ENCODE measurements around the gene PAQR4.

The PAQR4 gene

GRCh38 chr16:2963074-2963722, 6.0 kb upstream of the PAQR4 start (continued):
- no peak for TF ChIP-seq ZNF473 (tag by site-specific recombination; IDR thresholded peaks at IDR 0.05)
- no peak for TF ChIP-seq ZNF223 (tag by site-specific recombination; IDR thresholded peaks at IDR 0.05)
- no peak for TF ChIP-seq ZNF146 (tag by site-specific recombination; IDR thresholded peaks at IDR 0.05)
- no peak for TF ChIP-seq TSHZ1 (tag by site-specific recombination; IDR thresholded peaks at IDR 0.05; ENCODE audit: borderline replicate concordance)
- no peak for TF ChIP-seq ZNF114 (tag by site-specific recombination; IDR thresholded peaks at IDR 0.05)
- no peak for TF ChIP-seq ZNF132 (tag by site-specific recombination; IDR thresholded peaks at IDR 0.05; ENCODE audit: borderline replicate concordance)
- TF ChIP-seq ZFHX2 (tag by site-specific recombination; conservative IDR thresholded peaks at IDR 0.05), result peak; percentile 87
- peak; percentile 81 for TF ChIP-seq GLIS1 (tag by site-specific recombination; IDR thresholded peaks at IDR 0.05)

- ChIA-PET POLR2A (interaction anchor here (0.7 to 2.7 kb wide), 7 partner anchors 17 to 185 kb away, joined by 3 to 25 read pairs (median 4); partner anchors contain the start of genes FLYWCH1, FLYWCH2, PKMYT1 and TNFRSF12A), CTCF (interaction anchor here (0.5 to 2.0 kb wide), 2 partner anchors 15 to 96 kb away, joined by 4 to 9 read pairs; no protein-coding TSS in a partner anchor)
- peak within 1 kb of the TSS; percentile 12; the same call in 1 of the 2 replicates for H3K27ac ChIP-seq (ENCODE audit: extremely low read depth, low read depth, low read length)
- H3K36me3 ChIP-seq (ENCODE audit: control insufficient read depth in 2 of 2, insufficient read depth in 1 of 2, low read length in 2 of 2), result no peaks in the 10 kb centered on the region
- no peaks in the 10 kb centered on the region for H3K9me3 ChIP-seq (ENCODE audit: control insufficient read depth, insufficient read depth, low read depth, low read length)
- H3K4me1 ChIP-seq (ENCODE audit: control insufficient read depth, insufficient read depth, low read length), result peaks cover 6% of the 10 kb centered on the region
- H3K4me3 ChIP-seq (ENCODE audit: low read depth, low read length), result peak within 1 kb of the TSS; percentile 37
- TF ChIP-seq ZNF610 (tag by site-specific recombination; IDR thresholded peaks at IDR 0.05; ENCODE audit: borderline replicate concordance) (0 out of 2 replicates have a peak, but pooled peaks have one; percentile 60), CTCF (tag by site-specific recombination; IDR thresholded peaks at IDR 0.05) (peak; percentile 41; the same call in 1 of the 2 replicates), PBX3 (CRISPR knock-in tag; IDR thresholded peaks at IDR 0.05) (no peak), ZNF561 (tag by site-specific recombination; IDR thresholded peaks at IDR 0.05; ENCODE audit: borderline replicate concordance) (0 out of 2 replicates have a peak, but pooled peaks have one; percentile 82), ZFP69B (tag by site-specific recombination; IDR thresholded peaks at IDR 0.05) (peak; percentile 37; the same call in 1 of the 2 replicates), ZNF658 (tag by site-specific recombination; IDR thresholded peaks at IDR 0.05) (no peak), ZNF366 (tag by site-specific recombination; conservative IDR thresholded peaks at IDR 0.05) (peak; percentile 35), ZNF747 (tag by site-specific recombination; IDR thresholded peaks at IDR 0.05) (no peak), ZNF404 (tag by site-specific recombination; IDR thresholded peaks at IDR 0.05) (no peak), ZNF571 (tag by site-specific recombination; IDR thresholded peaks at IDR 0.05) (no peak), ZNF433 (tag by site-specific recombination; IDR thresholded peaks at IDR 0.05; ENCODE audit: low read depth) (no peak), GLIS2 (tag by site-specific recombination; IDR thresholded peaks at IDR 0.05) (peak; percentile 77), KLF16 (tag by site-specific recombination; IDR thresholded peaks at IDR 0.05) (peak; percentile 85), ZNF596 (tag by site-specific recombination; IDR thresholded peaks at IDR 0.05) (no peak), ZNF23 (tag by site-specific recombination; IDR thresholded peaks at IDR 0.05; ENCODE audit: borderline replicate concordance) (no peak), ZNF501 (tag by site-specific recombination; IDR thresholded peaks at IDR 0.05) (peak; percentile 62; the same call in 1 of the 2 replicates), ZSCAN5A (tag by site-specific recombination; IDR thresholded peaks at IDR 0.05) (0 out of 2 replicates have a peak, but pooled peaks have one; percentile 57), GLI2 (tag by site-specific recombination; IDR thresholded peaks at IDR 0.05; ENCODE audit: borderline replicate concordance, low read depth) (no peak), ZNF580 (tag by site-specific recombination; IDR thresholded peaks at IDR 0.05) (0 out of 2 replicates have a peak, but pooled peaks have one; percentile 27), ZNF777 (tag by site-specific recombination; IDR thresholded peaks at IDR 0.05; ENCODE audit: borderline replicate concordance) (no peak)
Measured at GRCh38 chr16:2963723-2964474, 5.2 kb upstream of the PAQR4 start, which contains the start of gene KREMEN2. Gene KREMEN2, plus strand, starts transcription at chr16:2964275. Its CDS starts 246 bp downstream, at chr16:2964521.

Data from HEK293 (cell line).